GM18505 (cell line): ENCODE measurements around the gene SFXN3.

Experiments used
- ATAC-seq: cut with Tn5 transposase; IDR thresholded peaks from one replicate; pipeline ENCODE4 v1.9.1; 2021; ENCODE audit not compliant: unreplicated experiment
- POLR2A ChIP-seq: IDR thresholded peaks from 4 replicates; pipeline ENCODE4 v1.6.1; 2011; ENCODE audit warnings: borderline replicate concordance; ENCODE audit not compliant: insufficient read depth, insufficient read length; ENCODE audit errors: extremely low read depth

Gene SFXN3

GRCh38 chr10:101066146-101066895 is 35.3 kb downstream of the SFXN3 start:
- ATAC-seq: no peak
- peak; percentile 28 for TF ChIP-seq POLR2A

- ATAC-seq: no peak
- TF ChIP-seq POLR2A: no peak
These were observed 35.9 kb downstream of the SFXN3 start for GRCh38 chr10:101066896-101067355.

- no peak for TF ChIP-seq POLR2A
- ATAC-seq: no peak
These were observed 36.5 kb downstream of the SFXN3 start for GRCh38 chr10:101067356-101068083.

- ATAC-seq: no peak
- TF ChIP-seq POLR2A: no peak
These were observed 38.4 kb downstream of the SFXN3 start for GRCh38 chr10:101069441-101069840.

GRCh38 chr10:101070098-101070497 is 39.1 kb downstream of the SFXN3 start:
- TF ChIP-seq POLR2A: no peak
- ATAC-seq: no peak

- no peak for ATAC-seq
- TF ChIP-seq POLR2A: no peak
These were observed 40.3 kb downstream of the SFXN3 start for GRCh38 chr10:101071267-101071884.

GRCh38 chr10:101071885-101072433 is 40.9 kb downstream of the SFXN3 start:
- no peak for ATAC-seq

GRCh38 chr10:101072923-101073322 is 41.9 kb downstream of the SFXN3 start:
- no peak for ATAC-seq
- TF ChIP-seq POLR2A: no peak

More at GRCh38 chr10:101071885-101072433, 40.9 kb downstream of the SFXN3 start:
- no peak for TF ChIP-seq POLR2A

GRCh38 chr10:101073631-101074030 is 42.6 kb downstream of the SFXN3 start:
- TF ChIP-seq POLR2A: no peak
- no peak for ATAC-seq

- no peak for ATAC-seq
These were observed 44.7 kb downstream of the SFXN3 start for GRCh38 chr10:101075775-101076174.

GRCh38 chr10:101076630-101077029 is 45.6 kb downstream of the SFXN3 start:
- ATAC-seq: no peak
- TF ChIP-seq POLR2A: no peak

More at GRCh38 chr10:101075775-101076174, 44.7 kb downstream of the SFXN3 start:
- no peak for TF ChIP-seq POLR2A

GRCh38 chr10:101079874-101080273 is 48.8 kb downstream of the SFXN3 start:
- no peak for ATAC-seq
- no peak for TF ChIP-seq POLR2A
